Retinal pigment epithelial cell (primary cell): ENCODE measurements around the gene SDHAF3.

ENCODE experiments used
- DNase-seq: peaks from one replicate; pipeline ENCODE4 v3.0.0-alpha.2; 2010; ENCODE audit warnings: low read depth
- H3K4me3 ChIP-seq: 2 replicates; pipeline ENCODE4 v1.5.1; 2011; ENCODE audit warnings: mild to moderate bottlenecking, low read length, control low read depth, moderate library complexity
- TF ChIP-seq, protein P1 (sequence below): conservative IDR thresholded peaks from 2 replicates; pipeline ENCODE4 v1.5.1; 2011; ENCODE audit warnings: low read depth, low read length, control low read depth, inconsistent platforms

Gene SDHAF3

DNA sequence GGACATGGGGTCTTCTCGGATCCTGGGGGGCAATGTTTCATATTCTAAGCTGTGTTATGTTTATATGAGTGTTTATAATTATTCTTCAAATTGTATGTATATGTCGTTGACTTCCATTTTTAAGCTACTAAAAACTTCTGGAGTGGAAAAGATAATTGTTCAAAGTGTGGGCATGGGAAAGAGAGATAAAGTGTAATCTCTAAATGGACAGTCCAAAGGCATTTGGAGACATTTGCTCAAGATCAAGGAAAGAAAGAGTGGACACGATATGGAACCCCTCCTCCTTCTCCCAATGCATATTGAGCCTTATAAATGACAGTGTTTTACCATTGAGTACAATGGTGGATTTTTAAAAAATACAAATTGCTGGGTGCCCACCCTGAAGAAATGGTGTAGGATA, 81.1 kb downstream of the SDHAF3 start:
- TF ChIP-seq, protein P1, sequence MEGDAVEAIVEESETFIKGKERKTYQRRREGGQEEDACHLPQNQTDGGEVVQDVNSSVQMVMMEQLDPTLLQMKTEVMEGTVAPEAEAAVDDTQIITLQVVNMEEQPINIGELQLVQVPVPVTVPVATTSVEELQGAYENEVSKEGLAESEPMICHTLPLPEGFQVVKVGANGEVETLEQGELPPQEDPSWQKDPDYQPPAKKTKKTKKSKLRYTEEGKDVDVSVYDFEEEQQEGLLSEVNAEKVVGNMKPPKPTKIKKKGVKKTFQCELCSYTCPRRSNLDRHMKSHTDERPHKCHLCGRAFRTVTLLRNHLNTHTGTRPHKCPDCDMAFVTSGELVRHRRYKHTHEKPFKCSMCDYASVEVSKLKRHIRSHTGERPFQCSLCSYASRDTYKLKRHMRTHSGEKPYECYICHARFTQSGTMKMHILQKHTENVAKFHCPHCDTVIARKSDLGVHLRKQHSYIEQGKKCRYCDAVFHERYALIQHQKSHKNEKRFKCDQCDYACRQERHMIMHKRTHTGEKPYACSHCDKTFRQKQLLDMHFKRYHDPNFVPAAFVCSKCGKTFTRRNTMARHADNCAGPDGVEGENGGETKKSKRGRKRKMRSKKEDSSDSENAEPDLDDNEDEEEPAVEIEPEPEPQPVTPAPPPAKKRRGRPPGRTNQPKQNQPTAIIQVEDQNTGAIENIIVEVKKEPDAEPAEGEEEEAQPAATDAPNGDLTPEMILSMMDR = no peak
- DNase-seq = no peak
- no peak overlapping the region for H3K4me3 ChIP-seq

GRCh38 chr7:97200018-97200417, 82.5 kb downstream of the SDHAF3 start:
- TF ChIP-seq, protein P1 = no peak
- DNase-seq = no peak
- no peak overlapping the region for H3K4me3 ChIP-seq

DNA sequence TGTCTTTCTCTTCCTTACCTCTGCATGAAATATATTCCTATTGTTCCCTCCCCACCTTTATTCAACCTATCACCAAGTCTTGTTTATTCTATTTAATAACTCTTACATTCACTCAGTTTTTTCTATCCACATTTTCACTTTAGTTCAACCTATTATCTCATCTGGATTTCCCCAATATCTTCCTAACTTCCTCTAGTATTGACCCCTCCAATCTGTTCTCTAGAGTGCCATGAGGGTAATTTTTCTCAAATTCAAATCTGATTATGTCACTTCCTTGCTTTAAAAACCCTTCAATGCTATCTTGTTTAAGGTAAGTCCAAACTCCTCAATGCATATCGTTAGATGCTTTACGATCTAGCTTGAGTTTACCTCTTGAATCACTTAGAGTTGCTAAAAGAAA, 86.5 kb downstream of the SDHAF3 start:
- TF ChIP-seq, protein P1 = no peak
- H3K4me3 ChIP-seq = no peak overlapping the region
- no peak for DNase-seq

DNA sequence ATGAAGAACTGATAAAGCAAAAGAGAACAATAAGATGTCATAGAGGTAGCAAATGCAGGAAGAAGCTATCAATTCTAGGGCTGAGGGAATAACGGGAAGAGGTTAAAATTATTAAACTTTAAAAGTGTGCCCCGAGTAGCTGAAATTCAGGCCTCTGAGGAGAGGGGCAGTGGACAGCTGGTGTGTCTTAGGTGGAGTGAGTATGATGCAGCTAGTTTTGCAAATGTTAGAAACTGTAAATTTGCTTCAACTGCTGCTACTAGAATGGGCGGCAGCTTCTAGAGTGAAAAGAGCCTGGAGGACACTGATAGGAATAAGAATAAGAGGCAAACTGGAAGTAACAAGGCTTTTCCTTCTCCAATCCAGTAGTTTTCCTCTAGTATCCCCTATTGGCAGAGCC, 87.3 kb downstream of the SDHAF3 start:
- TF ChIP-seq, protein P1 = no peak
- no peak overlapping the region for H3K4me3 ChIP-seq
- DNase-seq = no peak

GRCh38 chr7:97215556-97215955, 98.1 kb downstream of the SDHAF3 start:
- TF ChIP-seq, protein P1 = no peak
- no peak for DNase-seq

DNA sequence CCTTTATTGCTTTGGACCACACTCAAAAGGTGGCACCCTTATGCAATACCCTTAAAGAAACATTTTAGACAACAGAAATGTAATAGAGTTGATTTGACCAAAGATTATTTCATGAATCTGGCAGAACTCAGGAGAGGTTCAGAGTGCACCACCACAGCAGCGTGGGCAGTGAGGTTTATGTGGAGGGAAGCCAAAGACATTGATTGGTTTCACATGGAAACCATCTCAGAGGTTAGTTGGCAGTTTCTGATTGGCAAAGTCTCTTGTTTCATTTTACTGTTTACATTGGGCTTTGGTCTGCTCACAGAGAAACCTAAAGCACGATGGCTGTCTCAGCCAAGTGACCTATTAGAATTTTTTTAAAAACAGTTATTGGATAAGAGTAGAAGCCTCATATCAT, 101.3 kb downstream of the SDHAF3 start:
- DNase-seq = no peak
- TF ChIP-seq, protein P1 = no peak
- no peak overlapping the region for H3K4me3 ChIP-seq

More at GRCh38 chr7:97215556-97215955, 98.1 kb downstream of the SDHAF3 start:
- no peak overlapping the region for H3K4me3 ChIP-seq

DNA sequence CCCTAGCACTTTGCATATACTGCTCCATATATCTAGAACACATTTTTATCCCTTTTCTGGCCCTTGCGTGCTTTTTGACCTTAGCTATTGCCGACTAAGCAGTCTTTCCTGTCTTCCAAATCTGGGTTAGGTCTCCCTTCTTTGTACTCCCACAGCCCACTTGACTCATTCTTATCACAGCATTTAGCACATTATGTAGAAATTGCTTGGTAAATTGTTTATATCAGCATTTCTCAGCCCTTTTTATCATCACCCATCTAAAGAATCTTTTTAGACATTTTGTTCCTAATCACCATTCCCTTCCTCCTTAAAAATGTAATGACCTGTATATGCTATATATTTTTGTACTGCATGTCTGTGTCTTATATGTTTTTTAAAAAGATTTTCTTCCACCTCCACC, 101.7 kb downstream of the SDHAF3 start:
- H3K4me3 ChIP-seq = no peak overlapping the region
- TF ChIP-seq, protein P1 = no peak

More for the DNA sequence above, 101.7 kb downstream of the SDHAF3 start:
- DNase-seq = no peak
